Muscle of leg (tissue), 11 donors: ENCODE measurements around the gene SUMO4. TPM values are rescaled to one million over a fixed set of nuclear protein-coding genes. Genes with fewer than 3 reads are reported as not detected.

Experiments used
- DNase-seq: peaks from one replicate; pipeline ENCODE4 v3.0.0; 2013
- H3K27ac ChIP-seq: one replicate; pipeline ENCODE4 v1.5.1; 2013; ENCODE audit warnings: mild to moderate bottlenecking, low read length, control low read depth
- H3K27me3 ChIP-seq: one replicate; pipeline ENCODE4 v1.6.1; 2013; ENCODE audit warnings: low read length; ENCODE audit not compliant: control insufficient read depth, insufficient read depth
- H3K36me3 ChIP-seq: one replicate; pipeline ENCODE4 v1.6.1; 2013; ENCODE audit warnings: low read length; ENCODE audit not compliant: control insufficient read depth, insufficient read depth
- H3K4me1 ChIP-seq: one replicate; pipeline ENCODE4 v1.6.1; 2013; ENCODE audit warnings: low read length; ENCODE audit not compliant: control insufficient read depth, insufficient read depth
- H3K4me3 ChIP-seq: one replicate; pipeline ENCODE4 v1.5.1; 2013; ENCODE audit warnings: low read length, control low read depth
- H3K9me3 ChIP-seq: replicated peaks from 2 replicates; pipeline ENCODE4 v1.6.1; 2013; ENCODE audit warnings: low read depth, low read length; ENCODE audit not compliant: control insufficient read depth
- WGBS: methylation state at CpG from one replicate; pipeline ENCODE4 v1.1.5; 2013; ENCODE audit warnings: missing lambda C conversion rate; ENCODE audit not compliant: insufficient coverage; 5-methylcytosine and 5-hydroxymethylcytosine counted together
- polyA plus RNA-seq, 8 donors: library from polyadenylated mRNA; unstranded; fragments of 120-200 nt; gene quantifications; one replicate each; pipeline versions ENCODE4 v1.2.1 to v1.2.3, GENCODE V29; 2013; ENCODE audit warnings: inconsistent platforms in 1 of 8, low replicate concordance in 1 of 8; ENCODE audit not compliant: insufficient read length in 8 of 8, insufficient read depth in 1 of 8
- total RNA-seq: library from RNA; stranded (reverse); fragments of 120-200 nt; gene quantifications from one replicate; pipeline ENCODE4 v1.2.4, GENCODE V29; 2013

SUMO4 gene
- total and polyA plus RNA-seq, 9 donors: 0.19 to 2.2 (median 0.29) TPM

DNA sequence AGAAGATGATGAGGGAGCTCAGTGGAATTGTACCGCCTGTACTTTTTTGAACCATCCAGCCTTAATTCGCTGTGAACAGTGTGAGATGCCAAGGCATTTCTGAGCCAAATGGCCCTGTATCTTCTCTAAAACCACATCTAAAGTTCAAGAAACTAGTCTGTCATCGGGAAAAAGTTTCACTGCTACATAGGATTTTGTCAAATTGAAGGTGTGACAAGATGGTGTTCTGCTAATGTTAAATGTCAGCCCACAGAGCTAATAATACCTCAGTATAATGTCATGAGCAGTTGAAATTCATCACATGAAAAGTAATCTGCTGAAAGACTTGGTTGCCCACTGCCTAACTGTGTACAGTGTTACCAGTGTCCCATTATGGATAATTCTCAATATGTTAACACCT is 9.6 kb downstream of the SUMO4 start:
- Histone ChIP-seq H3K36me3 (peaks cover 14% of the 10 kb centered on the region), H3K9me3 (no peaks in the 10 kb centered on the region), H3K4me3 (no peak overlapping the region), H3K4me1 (no peaks in the 10 kb centered on the region), H3K27ac (no peak overlapping the region), H3K27me3 (no peaks in the 10 kb centered on the region)
- no peak for DNase-seq
- no CpG with 5 or more reads among the region's 3 CpGs for WGBS

DNA sequence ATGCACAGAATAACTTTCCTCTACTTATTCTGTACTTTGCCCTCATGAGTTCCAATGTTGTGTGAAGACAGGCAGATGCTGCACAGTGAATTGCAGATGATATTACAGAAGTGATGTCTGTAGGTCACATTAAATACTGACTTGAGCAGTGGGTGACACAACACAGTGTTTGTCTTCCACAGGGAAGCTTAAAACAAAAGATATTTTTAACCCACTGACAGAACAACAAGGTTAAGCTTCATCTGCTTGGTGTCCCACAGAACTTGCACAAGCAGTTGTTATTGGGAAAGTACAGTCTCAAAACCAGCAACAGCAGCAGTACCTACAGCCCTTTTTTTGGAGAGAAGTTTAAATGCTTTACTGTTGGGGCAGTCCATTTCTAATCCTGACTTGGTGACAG is 10.5 kb downstream of the SUMO4 start:
- DNase-seq: no peak
- Histone ChIP-seq H3K27ac (no peak overlapping the region), H3K4me1 (no peaks in the 10 kb centered on the region), H3K4me3 (no peak overlapping the region), H3K9me3 (no peaks in the 10 kb centered on the region), H3K36me3 (peaks cover 14% of the 10 kb centered on the region), H3K27me3 (no peaks in the 10 kb centered on the region)

DNA sequence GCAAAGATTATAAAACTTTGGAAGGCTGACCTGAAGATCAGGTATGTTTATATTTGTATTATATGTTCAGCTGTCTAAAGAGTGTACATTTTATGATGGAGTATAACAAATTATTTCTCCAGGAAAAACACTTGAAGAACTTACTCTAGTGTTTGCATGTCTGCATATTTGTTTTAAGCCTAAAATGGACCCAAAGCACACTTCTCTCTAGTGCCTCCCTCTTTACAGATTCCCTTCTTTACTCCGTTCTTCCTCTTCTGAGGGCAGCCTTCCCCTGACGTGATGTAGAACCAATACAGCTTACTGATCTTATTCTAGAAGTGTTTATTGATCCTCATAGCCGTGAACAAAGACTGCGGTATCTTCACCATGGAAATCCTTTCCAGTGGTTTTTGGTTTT is 13.9 kb downstream of the SUMO4 start:
- Histone ChIP-seq H3K27me3 (no peaks in the 10 kb centered on the region), H3K4me1 (no peaks in the 10 kb centered on the region), H3K36me3 (peaks cover 14% of the 10 kb centered on the region), H3K9me3 (peaks cover 7% of the 10 kb centered on the region), H3K4me3 (no peak overlapping the region), H3K27ac (no peak overlapping the region)
- no peak for DNase-seq
- WGBS: 100% methylated on average over 1 of the region's 4 CpGs

DNA sequence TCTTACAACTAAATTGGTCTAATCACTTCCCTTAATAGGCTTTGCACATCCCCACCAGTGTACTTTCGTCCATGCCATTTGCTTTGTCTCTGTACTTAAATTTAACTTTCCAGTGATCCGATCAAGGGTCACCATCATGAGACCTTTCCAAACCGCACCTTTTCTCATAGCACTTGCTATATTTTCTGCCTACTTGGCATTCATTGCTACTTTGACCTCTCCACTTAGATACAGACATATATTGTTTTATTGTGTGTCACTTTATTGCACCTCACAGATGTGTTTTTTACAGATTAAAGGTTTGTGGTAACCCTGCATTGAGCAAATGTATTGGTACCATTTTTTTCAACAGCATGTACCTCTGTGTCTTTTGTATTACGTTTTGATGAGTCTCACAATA is 14.8 kb downstream of the SUMO4 start:
- no peak for DNase-seq
- H3K27me3 ChIP-seq: no peaks in the 10 kb centered on the region
- 100% methylated on average over 2 of the region's 4 CpGs for WGBS
- no peak overlapping the region for H3K27ac ChIP-seq
- H3K4me1 ChIP-seq: no peaks in the 10 kb centered on the region
- no peak overlapping the region for H3K4me3 ChIP-seq
- H3K36me3 ChIP-seq: peaks cover 7% of the 10 kb centered on the region
- H3K9me3 ChIP-seq: peaks cover 7% of the 10 kb centered on the region

DNA sequence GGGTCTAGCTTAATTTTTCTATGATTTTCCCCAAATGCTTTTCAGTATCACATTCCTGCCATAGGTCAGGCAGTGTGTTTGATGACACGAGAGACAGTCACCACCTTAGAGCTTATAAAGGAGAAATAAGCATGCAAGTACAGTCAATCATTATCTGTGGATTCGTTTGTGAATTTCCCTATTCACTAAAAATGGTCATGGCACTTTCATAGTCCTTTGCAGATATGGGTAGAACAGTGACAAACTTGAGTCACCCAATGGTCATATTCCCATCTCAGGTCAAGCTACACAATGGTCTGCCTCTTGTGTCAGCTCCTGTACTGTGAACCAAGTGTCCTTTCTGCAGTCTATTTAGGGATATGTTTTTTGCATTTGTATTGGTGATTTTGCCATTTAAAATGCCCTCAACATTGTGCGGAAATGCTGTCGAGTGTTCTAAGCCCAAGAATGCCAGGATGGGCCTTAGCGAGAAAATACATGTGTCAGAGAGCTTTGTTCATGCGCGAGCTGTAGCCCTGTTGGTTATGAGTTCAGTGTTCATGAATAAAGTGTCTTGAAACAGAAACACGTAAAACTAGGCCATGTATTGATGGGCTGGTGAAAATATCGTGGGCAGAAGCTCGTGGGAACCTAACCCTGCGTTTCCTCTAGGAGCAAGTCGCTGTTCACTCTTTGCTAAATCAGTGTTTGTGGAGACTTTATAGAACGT is 19.8 kb downstream of the SUMO4 start:
- DNase-seq: no peak
- no peaks in the 10 kb centered on the region for H3K27me3 ChIP-seq
- 90% methylated on average over 7 of the region's 13 CpGs for WGBS
- no peaks in the 10 kb centered on the region for H3K36me3 ChIP-seq
- peaks cover 3% of the 10 kb centered on the region for H3K4me1 ChIP-seq
- H3K4me3 ChIP-seq: no peak overlapping the region
- H3K9me3 ChIP-seq: peaks cover 7% of the 10 kb centered on the region
- H3K27ac ChIP-seq: no peak overlapping the region

DNA sequence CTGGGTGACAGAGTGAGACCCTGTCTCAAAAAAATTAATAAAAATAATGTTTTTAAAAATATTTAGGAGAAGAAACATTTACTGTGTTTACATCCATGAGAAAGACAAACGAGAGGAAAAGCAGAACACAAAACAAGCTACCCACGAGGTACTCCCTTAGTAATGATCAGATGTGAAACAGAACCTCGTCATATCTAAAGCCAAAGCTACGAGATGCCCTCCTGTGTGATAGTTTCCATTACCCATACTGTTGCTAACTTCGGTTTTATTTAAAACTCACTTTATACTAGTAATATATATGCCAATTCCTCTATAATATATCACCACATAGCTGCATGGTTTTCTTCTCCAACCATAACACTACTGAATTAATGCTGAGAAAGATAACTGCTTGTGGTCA is 21.1 kb downstream of the SUMO4 start:
- Histone ChIP-seq H3K27me3 (no peaks in the 10 kb centered on the region), H3K27ac (no peak overlapping the region), H3K9me3 (peaks cover 7% of the 10 kb centered on the region), H3K4me1 (peaks cover 3% of the 10 kb centered on the region), H3K36me3 (no peaks in the 10 kb centered on the region), H3K4me3 (no peak overlapping the region)
- DNase-seq: no peak
- WGBS: no CpG with 5 or more reads among the region's 5 CpGs

DNA sequence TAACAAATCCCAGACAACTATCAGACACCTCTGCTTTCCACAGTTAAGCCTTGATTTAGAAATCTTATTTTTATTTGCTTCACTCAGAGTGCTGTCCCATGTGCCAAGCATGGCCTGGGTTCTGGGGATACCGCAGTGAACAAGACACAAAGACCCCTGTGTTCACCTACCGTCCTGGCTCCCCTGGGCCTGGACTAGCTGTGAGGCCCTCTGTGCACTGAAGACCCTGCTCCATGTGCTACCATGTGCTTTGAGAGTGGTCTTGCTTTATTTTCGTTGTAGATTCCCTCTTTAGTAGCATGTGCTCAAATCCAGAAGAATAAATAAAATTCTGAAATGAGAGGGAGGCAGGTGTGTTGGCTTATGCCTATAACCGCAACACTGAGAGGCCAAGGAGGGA is 22.5 kb downstream of the SUMO4 start:
- H3K9me3 ChIP-seq: no peaks in the 10 kb centered on the region
- H3K4me1 ChIP-seq: peaks cover 3% of the 10 kb centered on the region
- no peak overlapping the region for H3K27ac ChIP-seq
- no peak overlapping the region for H3K4me3 ChIP-seq
- H3K36me3 ChIP-seq: no peaks in the 10 kb centered on the region
- WGBS: 88% methylated on average over 2 of the region's 4 CpGs
- DNase-seq: no peak
- H3K27me3 ChIP-seq: no peaks in the 10 kb centered on the region

DNA sequence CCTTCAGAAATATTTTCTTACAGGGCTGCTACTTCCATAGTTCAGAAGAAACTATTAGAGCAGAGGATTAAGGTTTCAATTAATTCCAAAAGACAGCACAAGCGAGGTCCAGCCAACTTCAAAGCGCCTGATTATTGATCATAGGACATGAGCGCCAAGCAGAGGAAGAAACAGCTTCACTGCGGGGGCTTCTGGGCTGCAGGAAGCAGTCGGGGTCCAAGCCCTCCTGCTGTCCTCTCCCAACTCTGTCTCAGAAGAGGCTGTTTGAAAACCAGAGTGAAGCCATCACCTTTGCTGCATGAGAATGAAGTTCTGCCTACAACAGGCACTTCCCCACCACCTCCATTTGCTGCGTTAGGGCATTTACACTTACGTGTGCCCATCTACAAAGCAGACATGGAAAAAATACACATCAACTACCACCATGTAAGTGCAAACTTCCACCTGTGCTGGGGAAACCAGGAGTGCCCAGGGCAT is 23.9 kb downstream of the SUMO4 start:
- no peaks in the 10 kb centered on the region for H3K27me3 ChIP-seq
- DNase-seq: no peak
- peaks cover 3% of the 10 kb centered on the region for H3K4me1 ChIP-seq
- H3K36me3 ChIP-seq: no peaks in the 10 kb centered on the region
- peak overlapping the region; percentile 70 for H3K27ac ChIP-seq
- WGBS: 21% methylated on average over 7 of the region's 7 CpGs
- no peak overlapping the region for H3K4me3 ChIP-seq
- no peaks in the 10 kb centered on the region for H3K9me3 ChIP-seq

DNA sequence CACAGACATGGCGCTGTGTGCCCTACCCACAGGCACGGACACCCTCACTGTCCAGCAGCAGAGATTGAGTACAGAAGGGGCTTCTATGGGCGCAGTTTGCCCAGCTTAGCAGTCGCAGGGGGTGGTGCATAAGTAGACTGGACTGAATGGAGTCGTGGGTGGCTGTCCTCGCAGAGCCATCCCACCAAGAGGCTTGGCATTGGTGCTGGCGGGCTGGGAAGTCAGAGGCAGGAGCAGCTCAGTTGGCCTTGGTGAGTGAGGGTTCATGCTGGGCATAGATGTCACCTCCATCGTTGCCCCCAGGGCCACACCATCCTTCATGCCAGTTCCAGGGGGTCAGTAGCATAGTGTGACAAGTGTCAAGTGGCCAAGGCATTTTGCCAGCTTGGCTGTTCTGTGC is 25.2 kb downstream of the SUMO4 start:
- 83% methylated on average over 8 of the region's 8 CpGs for WGBS
- no peaks in the 10 kb centered on the region for H3K9me3 ChIP-seq

DNA sequence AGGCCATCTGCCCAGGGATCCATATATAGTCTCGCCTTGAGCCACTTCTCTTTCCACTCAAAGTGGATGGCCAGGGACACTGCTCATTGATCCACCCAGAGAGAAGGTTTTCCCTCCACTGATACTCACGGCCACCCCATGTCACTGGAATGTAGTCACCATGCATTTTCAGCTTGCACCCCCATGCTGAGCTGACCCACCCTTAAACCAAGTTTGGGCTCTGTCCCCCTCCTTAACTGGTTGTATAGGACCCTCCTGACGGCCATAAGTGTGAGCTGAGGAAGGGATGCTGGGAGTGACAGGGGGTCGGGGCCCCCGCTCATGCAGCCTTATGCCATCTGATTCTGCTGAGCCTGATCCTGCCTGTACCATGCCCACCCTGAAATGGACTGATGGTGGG is 25.7 kb downstream of the SUMO4 start:
- Histone ChIP-seq H3K27ac (no peak overlapping the region), H3K4me1 (peaks cover 3% of the 10 kb centered on the region), H3K27me3 (peaks cover 2% of the 10 kb centered on the region), H3K36me3 (no peaks in the 10 kb centered on the region), H3K9me3 (no peaks in the 10 kb centered on the region), H3K4me3 (no peak overlapping the region)
- DNase-seq: no peak
- WGBS: 92% methylated on average over 5 of the region's 5 CpGs

More for the DNA sequence above, 25.2 kb downstream of the SUMO4 start:
- Histone ChIP-seq H3K27ac (no peak overlapping the region), H3K27me3 (peaks cover 2% of the 10 kb centered on the region), H3K4me1 (peaks cover 3% of the 10 kb centered on the region), H3K4me3 (no peak overlapping the region), H3K36me3 (no peaks in the 10 kb centered on the region)
- no peak for DNase-seq

DNA sequence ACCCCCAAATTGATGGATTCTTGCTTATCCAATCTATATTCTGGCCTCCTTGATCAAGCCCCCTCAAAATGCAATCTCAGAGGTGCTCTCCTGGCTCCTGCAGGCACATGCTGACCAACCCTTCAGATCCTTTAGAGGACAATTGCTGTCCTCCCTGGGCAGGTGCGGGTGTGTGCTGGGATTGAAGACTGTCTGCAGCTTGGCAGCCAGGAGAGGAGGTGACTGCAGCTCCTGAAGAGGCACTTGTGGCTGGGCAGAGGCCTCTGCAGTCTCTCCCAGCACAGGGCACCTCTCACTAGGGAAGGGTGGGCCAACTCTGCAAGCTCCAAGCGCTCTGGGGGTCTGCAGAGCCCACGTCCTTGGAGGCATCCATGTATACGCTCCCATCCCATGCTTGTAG is 28.5 kb downstream of the SUMO4 start:
- H3K9me3 ChIP-seq: no peaks in the 10 kb centered on the region
- no peak for DNase-seq
- 95% methylated on average over 3 of the region's 4 CpGs for WGBS
- H3K4me1 ChIP-seq: peaks cover 8% of the 10 kb centered on the region
- no peak overlapping the region for H3K27ac ChIP-seq
- H3K27me3 ChIP-seq: peaks cover 2% of the 10 kb centered on the region
- H3K4me3 ChIP-seq: no peak overlapping the region
- no peaks in the 10 kb centered on the region for H3K36me3 ChIP-seq
